Measurements from ENCODE around the gene RTF1.
"Not testable (repeated sequence)": the region's sequence is repeated elsewhere in the genome, so short reads cannot be mapped to it uniquely, and the experiment has no call there.

GRCh38 chr15:41469644-41470043 is 52.7 kb downstream of the RTF1 start:
- not testable (repeated sequence) for TF ChIP-seq CTCF (IDR thresholded peaks at IDR 0.05; ENCODE audit: low read length); EZH2 (IDR thresholded peaks at IDR 0.05; ENCODE audit: borderline replicate concordance, low read length)

All from OCI-LY1 (cell line).